ENCODE data around the gene ATIC.

Gene ATIC

GRCh38 chr2:215354771-215355695 is 43.2 kb downstream of the ATIC start:
- Histone ChIP-seq H3K27ac (no peak overlapping the region), H3K9me3 (ENCODE audit: severe bottlenecking) (no peaks in the 10 kb centered on the region), H3K4me3 (ENCODE audit: low read depth, low read length) (no peak overlapping the region), H3K27me3 (ENCODE audit: insufficient read depth, low read depth, severe bottlenecking) (no peaks in the 10 kb centered on the region), H3K36me3 (peaks cover 6% of the 10 kb centered on the region)
- no peak for TF ChIP-seq CTCF (IDR thresholded peaks at IDR 0.05; ENCODE audit: low read depth, low read length)
- no peak for DNase-seq

- no peak overlapping the region for H3K27ac ChIP-seq
- peaks cover 3% of the 10 kb centered on the region; the same call in 1 of the 2 replicates for H3K36me3 ChIP-seq
- H3K4me3 ChIP-seq (ENCODE audit: low read depth, low read length): no peak overlapping the region
- no peaks in the 10 kb centered on the region for H3K9me3 ChIP-seq (ENCODE audit: severe bottlenecking)
- DNase-seq: no peak
- no peak for TF ChIP-seq CTCF (IDR thresholded peaks at IDR 0.05; ENCODE audit: low read depth, low read length)
- H3K27me3 ChIP-seq (ENCODE audit: insufficient read depth, low read depth, severe bottlenecking): no peaks in the 10 kb centered on the region
Measured at GRCh38 chr2:215355801-215356200, 43.9 kb downstream of the ATIC start.

- Histone ChIP-seq H3K4me3 (ENCODE audit: low read depth, low read length) (no peak overlapping the region), H3K27ac (no peak overlapping the region), H3K9me3 (ENCODE audit: severe bottlenecking) (no peaks in the 10 kb centered on the region), H3K36me3 (peaks cover under 1% of the 10 kb centered on the region; the same call in 1 of the 2 replicates), H3K27me3 (ENCODE audit: insufficient read depth, low read depth, severe bottlenecking) (no peaks in the 10 kb centered on the region)
- no peak for DNase-seq
- no peak for TF ChIP-seq CTCF (IDR thresholded peaks at IDR 0.05; ENCODE audit: low read depth, low read length)
Measured at GRCh38 chr2:215356334-215356947, 44.6 kb downstream of the ATIC start.

- TF ChIP-seq CTCF (IDR thresholded peaks at IDR 0.05; ENCODE audit: low read depth, low read length): no peak
- Histone ChIP-seq H3K4me3 (ENCODE audit: low read depth, low read length) (no peak overlapping the region), H3K27ac (no peak overlapping the region), H3K36me3 (no peaks in the 10 kb centered on the region), H3K27me3 (ENCODE audit: insufficient read depth, low read depth, severe bottlenecking) (no peaks in the 10 kb centered on the region), H3K9me3 (ENCODE audit: severe bottlenecking) (no peaks in the 10 kb centered on the region)
- DNase-seq: no peak
Measured at GRCh38 chr2:215356948-215357461, 45.1 kb downstream of the ATIC start.

- no peaks in the 10 kb centered on the region for H3K27me3 ChIP-seq (ENCODE audit: insufficient read depth, low read depth, severe bottlenecking)
- no peak overlapping the region for H3K27ac ChIP-seq
- H3K36me3 ChIP-seq: no peaks in the 10 kb centered on the region
- no peak overlapping the region for H3K4me3 ChIP-seq (ENCODE audit: low read depth, low read length)
- H3K9me3 ChIP-seq (ENCODE audit: severe bottlenecking): no peaks in the 10 kb centered on the region
- no peak for TF ChIP-seq CTCF (IDR thresholded peaks at IDR 0.05; ENCODE audit: low read depth, low read length)
- no peak for DNase-seq
Measured at GRCh38 chr2:215357660-215358059, 45.8 kb downstream of the ATIC start.
